HCT116 (cell line): ENCODE measurements around the gene CACNA2D2. TPM values are rescaled to one million over a fixed set of nuclear protein-coding genes. Genes with fewer than 3 reads are reported as not detected.

ENCODE experiments used
- ATAC-seq: fragments of 200-7000 bp; cut with Tn5 transposase; 2 replicates; pipeline ENCODE4 v1.9.1; 2020; ENCODE audit warnings: mild to moderate bottlenecking, moderate library complexity
- BruUV-seq: library from RNA; stranded (reverse); fragments of 400-500 nt; replicated peaks from 2 replicates; lab custom pipeline; 2021; lab: Mats Ljungman, UMichigan
- CTCF ChIA-PET: fragments of 300-600 bp; sonication (Branson Sonifier 250); formaldehyde crosslinking; loops from one replicate; lab custom pipeline; 2021; ENCODE audit warnings: antibody characterized with exemption; lab: Charles Lee
- POLR2A ChIA-PET: fragments of 300-600, 350-600 bp; sonication (Branson Sonifier 250); formaldehyde crosslinking; loops from one replicate; lab custom pipeline; 2021; ENCODE audit warnings: antibody characterized with exemption; lab: Charles Lee
- RAD21 ChIA-PET, 2 experiments: fragments of 300-600 bp; sonication (Branson Sonifier 250); formaldehyde crosslinking; loops; one replicate each; lab custom pipeline; 2023; ENCODE audit warnings: low total read pairs in 2 of 2; ENCODE audit not compliant: uncharacterized antibody in 2 of 2, unreplicated experiment in 2 of 2, low non-redundant PET in 1 of 2; lab: Charles Lee
- DNase-seq: peaks from one replicate; pipeline ENCODE4 v3.0.0-alpha.2; 2010; ENCODE audit warnings: low read depth, low spot score
- H2AFZ ChIP-seq: fragments of 200-600 bp; shearing (Covaris generic), sonication (generic); 2 replicates; pipeline ENCODE4 v1.6.1; 2017; ENCODE audit warnings: low read depth, mixed run types, mixed read lengths, antibody characterized with exemption, low read length; ENCODE audit not compliant: poor library complexity, severe bottlenecking
- H3K27ac ChIP-seq: 2 replicates; pipeline ENCODE4 v1.5.1; 2012; ENCODE audit warnings: low read depth, low read length
- H3K27me3 ChIP-seq: fragments of 200-600 bp; sonication (generic); 2 replicates; pipeline ENCODE4 v1.6.1; 2016; ENCODE audit warnings: mixed run types, low read length, mixed read lengths; ENCODE audit not compliant: insufficient read depth
- H3K36me3 ChIP-seq, 2 experiments: fragments of 200-500 bp in 1 of 2; fragments of 200-600 bp in 1 of 2; sonication (Bioruptor generic) in 1 of 2; sonication (generic) in 1 of 2; 2 replicates each; pipeline versions ENCODE4 v1.5.1 to v1.6.1; 2014 to 2016; ENCODE audit warnings: low read length in 2 of 2, inconsistent platforms in 1 of 2, mixed read lengths in 1 of 2, mixed run types in 1 of 2; ENCODE audit not compliant: insufficient read depth in 2 of 2, control insufficient read depth in 1 of 2
- H3K4me1 ChIP-seq, 2 experiments: fragments of 200-600 bp in 1 of 2; sonication (generic) in 1 of 2; 2 replicates each; pipeline versions ENCODE4 v1.5.1 to v1.6.1; 2012 to 2017; ENCODE audit warnings: low read length in 2 of 2, inconsistent platforms in 1 of 2, mild to moderate bottlenecking in 1 of 2, mixed read lengths in 1 of 2, mixed run types in 1 of 2, moderate library complexity in 1 of 2; ENCODE audit not compliant: insufficient read depth in 2 of 2, control insufficient read depth in 1 of 2
- H3K4me2 ChIP-seq: fragments of 200-600 bp; sonication (generic); 2 replicates; pipeline ENCODE4 v1.6.1; 2017; ENCODE audit warnings: mixed run types, low read length, mixed read lengths
- H3K4me3 ChIP-seq, 2 experiments: fragments of 200-600 bp in 1 of 2; sonication (generic) in 1 of 2; replicated peaks in 1 of 2; 2 replicates each; pipeline ENCODE4 v1.5.1; 2011 to 2016; ENCODE audit warnings: low read length in 2 of 2, control low read depth in 1 of 2, low read depth in 1 of 2, mild to moderate bottlenecking in 1 of 2, mixed read lengths in 1 of 2, mixed run types in 1 of 2
- H3K79me2 ChIP-seq: fragments of 200-600 bp; sonication (generic); 2 replicates; pipeline ENCODE4 v1.6.1; 2017; ENCODE audit warnings: mild to moderate bottlenecking, mixed run types, low read length, moderate library complexity, mixed read lengths; ENCODE audit not compliant: insufficient read depth
- H3K9ac ChIP-seq: fragments of 200-600 bp; sonication (generic); 2 replicates; pipeline ENCODE4 v1.6.1; 2016; ENCODE audit warnings: low read length, mixed read lengths
- H3K9me2 ChIP-seq: fragments of 200-600 bp; sonication (generic), shearing (Covaris generic); 2 replicates; pipeline ENCODE4 v1.6.1; 2017; ENCODE audit warnings: mixed run types, mild to moderate bottlenecking, moderate library complexity; ENCODE audit not compliant: insufficient read depth
- H3K9me3 ChIP-seq, 2 experiments: fragments of 200-500 bp in 1 of 2; fragments of 200-600 bp in 1 of 2; sonication (Bioruptor generic) in 1 of 2; sonication (generic) in 1 of 2; 2 replicates each; pipeline ENCODE4 v1.6.1; 2014 to 2017; ENCODE audit warnings: low read length in 2 of 2, mixed read lengths in 2 of 2, inconsistent platforms in 1 of 2, low read depth in 1 of 2, mild to moderate bottlenecking in 1 of 2, mixed run types in 1 of 2, moderate library complexity in 1 of 2; ENCODE audit not compliant: control insufficient read depth in 1 of 2, insufficient read depth in 1 of 2
- H4K20me1 ChIP-seq: fragments of 200-600 bp; sonication (generic), shearing (Covaris generic); 2 replicates; pipeline ENCODE4 v1.6.1; 2017; ENCODE audit warnings: mixed run types, mild to moderate bottlenecking, moderate library complexity; ENCODE audit not compliant: insufficient read depth
- CBX3 ChIP-seq: IDR thresholded peaks from 2 replicates; pipeline ENCODE4 v1.6.1; 2012; ENCODE audit warnings: low read depth
- CEBPB ChIP-seq: IDR thresholded peaks from 2 replicates; pipeline ENCODE4 v1.6.1; 2012; ENCODE audit warnings: low read depth
- EGR1 ChIP-seq: IDR thresholded peaks from 2 replicates; pipeline ENCODE4 v1.6.1; 2012; ENCODE audit warnings: low read depth
- ELF1 ChIP-seq: IDR thresholded peaks from 2 replicates; pipeline ENCODE4 v1.6.1; 2012; ENCODE audit warnings: low read depth, borderline replicate concordance
- EZH2phosphoT487 ChIP-seq: fragments of 200-600 bp; IDR thresholded peaks from 2 replicates; pipeline ENCODE4 v1.6.1; 2018; ENCODE audit warnings: antibody characterized with exemption, borderline replicate concordance
- FOSL1 ChIP-seq: IDR thresholded peaks from 2 replicates; pipeline ENCODE4 v1.6.1; 2012; ENCODE audit warnings: low read depth
- JUND ChIP-seq: IDR thresholded peaks from 2 replicates; pipeline ENCODE4 v1.6.1; 2012
- POLR2A ChIP-seq: IDR thresholded peaks from 2 replicates; pipeline ENCODE4 v1.7.0; 2011; ENCODE audit warnings: borderline replicate concordance; ENCODE audit not compliant: insufficient read depth, insufficient read length; ENCODE audit errors: extremely low read depth
- POLR2AphosphoS5 ChIP-seq: IDR thresholded peaks from 2 replicates; pipeline ENCODE4 v1.6.1; 2011; ENCODE audit warnings: mild to moderate bottlenecking, low read depth, low read length, moderate library complexity
- SIN3A ChIP-seq: IDR thresholded peaks from 2 replicates; pipeline ENCODE4 v1.6.1; 2012; ENCODE audit warnings: low read depth
- SP1 ChIP-seq: IDR thresholded peaks from 2 replicates; pipeline ENCODE4 v1.6.1; 2012; ENCODE audit warnings: low read depth
- TCF7L2 ChIP-seq: IDR thresholded peaks from 2 replicates; pipeline ENCODE4 v1.7.0; 2011; ENCODE audit warnings: borderline replicate concordance, inconsistent platforms; ENCODE audit not compliant: insufficient read depth, insufficient read length; ENCODE audit errors: extremely low read depth
- ZFX ChIP-seq: fragments of 450-650 bp; IDR thresholded peaks from 2 replicates; pipeline ENCODE4 v1.6.1; 2017
- ZNF274 ChIP-seq: fragments of 200-500 bp; sonication (Bioruptor generic); IDR thresholded peaks from 2 replicates; pipeline ENCODE4 v1.6.1; 2014; ENCODE audit warnings: mild to moderate bottlenecking, low read depth, low read length, inconsistent platforms
- intact Hi-C: fragments of 100-400 bp; cut with micrococcal nuclease; formaldehyde crosslinking; loops from 2 replicates; pipeline ENCODE4 v1.10.0; 2022
- total RNA-seq: library from RNA; stranded (reverse); gene quantifications from one replicate; pipeline ENCODE4 v1.2.1, GENCODE V29; 2021; ENCODE audit not compliant: unreplicated experiment
- TF ChIP-seq, protein P1 (sequence below): IDR thresholded peaks from 2 replicates; pipeline ENCODE4 v1.6.1; 2012

CACNA2D2 gene
- total RNA-seq, 1 experiment from 2014 or later: 10.2 TPM

DNA sequence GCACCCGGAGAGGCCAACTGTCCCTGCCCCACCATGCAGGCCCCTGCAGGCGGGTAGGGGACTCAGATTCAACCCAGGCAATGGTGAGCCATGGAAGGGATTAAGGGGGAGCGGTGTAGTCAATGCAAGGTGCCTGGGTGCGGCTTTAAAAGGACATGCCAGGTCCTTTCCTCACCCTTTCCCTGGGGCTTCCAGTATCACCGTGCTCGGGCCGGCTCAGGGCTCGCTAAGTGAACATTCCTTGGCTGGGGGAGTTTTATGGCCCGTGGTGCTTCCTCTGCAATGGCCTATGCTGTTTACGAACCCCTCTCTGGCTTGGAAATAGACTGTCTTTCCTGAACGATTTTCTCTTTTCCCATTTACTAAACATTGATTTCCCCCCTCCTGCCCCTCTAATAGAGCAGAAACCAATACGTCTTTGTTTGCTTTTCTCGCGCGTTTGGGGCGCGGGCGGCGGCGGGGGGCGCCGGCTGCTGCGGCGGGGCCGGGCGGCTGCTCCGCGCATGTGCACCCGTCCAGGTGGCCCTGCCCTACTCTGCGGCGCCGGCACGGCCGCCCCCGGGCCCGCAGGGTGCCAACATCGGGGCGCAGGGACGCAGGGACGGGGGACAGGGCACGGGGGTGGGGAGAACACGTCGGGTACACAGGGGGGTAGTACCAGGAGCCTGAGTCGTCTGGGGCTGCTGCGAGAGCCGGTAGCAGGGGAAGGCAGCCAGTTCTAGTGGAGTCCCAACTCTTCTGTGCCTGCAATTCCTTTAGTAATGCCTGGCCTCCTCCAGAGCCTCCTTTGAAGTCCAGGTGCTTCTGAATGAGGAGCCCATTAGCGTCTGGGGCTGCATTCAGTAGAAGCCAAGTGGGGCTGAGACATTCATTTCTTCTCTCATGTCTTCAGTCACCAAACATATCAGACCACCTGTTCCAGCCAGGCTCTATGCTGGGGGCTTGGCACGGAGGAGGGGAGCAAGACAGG lies 26.9 kb upstream of the CACNA2D2 start:
- Histone ChIP-seq H4K20me1 (no peaks in the 10 kb centered on the region), H3K27me3 (peaks cover 5% of the 10 kb centered on the region; the same call in 1 of the 2 replicates), H3K4me3 (no peak overlapping the region), H3K9me3 (no peaks in the 10 kb centered on the region), H3K79me2 (no peaks in the 10 kb centered on the region), H3K9me2 (no peaks in the 10 kb centered on the region), H3K4me1 (peaks cover 0 to 4% of the 10 kb centered on the region in 2 experiments; a peak in 2 of 4 replicates), H3K4me2 (no peak overlapping the region), H3K36me3 (no peaks in the 10 kb centered on the region), H3K27ac (no peak overlapping the region), H2AFZ (no peak overlapping the region), H3K9ac (no peak overlapping the region)
- ATAC-seq (no peak), DNase-seq (no peak)
- ChIA-PET POLR2A (no interaction called here), CTCF (no interaction called here), RAD21 (no interaction called here)
- TF ChIP-seq FOSL1 (no peak), POLR2AphosphoS5 (no peak), TCF7L2 (no peak), ZFX (no peak), POLR2A (no peak), EGR1 (no peak), JUND (no peak), EZH2phosphoT487 (no peak), CEBPB (no peak), SIN3A (no peak), ELF1 (no peak), ZNF274 (no peak), CBX3 (no peak), SP1 (no peak)
- TF ChIP-seq, protein P1, sequence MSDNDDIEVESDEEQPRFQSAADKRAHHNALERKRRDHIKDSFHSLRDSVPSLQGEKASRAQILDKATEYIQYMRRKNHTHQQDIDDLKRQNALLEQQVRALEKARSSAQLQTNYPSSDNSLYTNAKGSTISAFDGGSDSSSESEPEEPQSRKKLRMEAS: no peak
- BruUV-seq: no TSS peak
- intact Hi-C loops: no loop called here
